Measurements from ENCODE around the gene MT2A. TPM values are rescaled to one million over a fixed set of nuclear protein-coding genes. Genes with fewer than 3 reads are reported as not detected.

Gene MT2A
- total and polyA plus RNA-seq, 2 of the 4 experiments (the other 2 are of a cell fraction): 25.5 to 621 TPM

Other genes with a start within 250 kb of the MT2A start
- 215 and 216 TPM in 2 replicates for gene AMFR, start 183.0 kb upstream of the MT2A start, total RNA-seq (2012; rRNA removed)
- gene AMFR, start 183.0 kb upstream of the MT2A start, polyA plus RNA-seq (2012; rRNA removed): 60.7 and 74.3 TPM in 2 replicates
- gene NUDT21, start 157.3 kb upstream of the MT2A start, total RNA-seq (2012; rRNA removed): 165 and 166 TPM in 2 replicates
- gene NUDT21, start 157.3 kb upstream of the MT2A start, polyA plus RNA-seq (2012; rRNA removed): 52.4 and 60.9 TPM in 2 replicates
- gene OGFOD1, start 157.0 kb upstream of the MT2A start, total RNA-seq (2012; rRNA removed): 102 and 103 TPM in 2 replicates
- 39.2 and 43.5 TPM in 2 replicates for gene OGFOD1, start 157.0 kb upstream of the MT2A start, polyA plus RNA-seq (2012; rRNA removed)
- 18.6 and 31.9 TPM in 2 replicates for gene BBS2, start 88.6 kb upstream of the MT2A start, total RNA-seq (2012; rRNA removed)
- 29.9 and 32.3 TPM in 2 replicates for gene BBS2, start 88.6 kb upstream of the MT2A start, polyA plus RNA-seq (2012; rRNA removed)
- gene MT4, start 43.5 kb upstream of the MT2A start, total RNA-seq (2012; rRNA removed): not detected in 2 replicates
- gene MT4, start 43.5 kb upstream of the MT2A start, polyA plus RNA-seq (2012; rRNA removed): not detected in 2 replicates
- gene MT3, start 19.1 kb upstream of the MT2A start, total RNA-seq (2012; rRNA removed): not detected in 2 replicates
- gene MT3, start 19.1 kb upstream of the MT2A start, polyA plus RNA-seq (2012; rRNA removed): 0.62 and 0.70 TPM in 2 replicates
- 137 and 166 TPM in 2 replicates for gene MT1E, start 17.2 kb downstream of the MT2A start, total RNA-seq (2012; rRNA removed)
- 733 and 821 TPM in 2 replicates for gene MT1E, start 17.2 kb downstream of the MT2A start, polyA plus RNA-seq (2012; rRNA removed)
- gene MT1M, start 24.1 kb downstream of the MT2A start, total RNA-seq (2012; rRNA removed): not detected in 2 replicates
- gene MT1M, start 24.1 kb downstream of the MT2A start, polyA plus RNA-seq (2012; rRNA removed): 0.10 TPM in 1 of 2 replicates, not detected in the other
- 1.9 TPM in 1 of 2 replicates, not detected in the other for gene MT1A, start 30.1 kb downstream of the MT2A start, total RNA-seq (2012; rRNA removed)
- gene MT1A, start 30.1 kb downstream of the MT2A start, polyA plus RNA-seq (2012; rRNA removed): 0.60 and 1.6 TPM in 2 replicates
- gene MT1B, start 43.3 kb downstream of the MT2A start, total RNA-seq (2012; rRNA removed): not detected in 2 replicates
- gene MT1B, start 43.3 kb downstream of the MT2A start, polyA plus RNA-seq (2012; rRNA removed): not detected in 2 replicates
- gene MT1F, start 49.4 kb downstream of the MT2A start, total RNA-seq (2012; rRNA removed): not detected in 2 replicates
- 0.56 and 1.1 TPM in 2 replicates for gene MT1F, start 49.4 kb downstream of the MT2A start, polyA plus RNA-seq (2012; rRNA removed)
- gene MT1G, start 59.5 kb downstream of the MT2A start, total RNA-seq (2012; rRNA removed): not detected in 2 replicates
- 0.48 and 0.56 TPM in 2 replicates for gene MT1G, start 59.5 kb downstream of the MT2A start, polyA plus RNA-seq (2012; rRNA removed)
- gene MT1H, start 61.2 kb downstream of the MT2A start, total RNA-seq (2012; rRNA removed): not detected in 2 replicates
- gene MT1H, start 61.2 kb downstream of the MT2A start, polyA plus RNA-seq (2012; rRNA removed): not detected in 2 replicates
- 5.6 and 37.2 TPM in 2 replicates for gene MT1X, start 73.9 kb downstream of the MT2A start, total RNA-seq (2012; rRNA removed)
- 117 and 170 TPM in 2 replicates for gene MT1X, start 73.9 kb downstream of the MT2A start, polyA plus RNA-seq (2012; rRNA removed)
- 70.3 and 72.6 TPM in 2 replicates for gene NUP93, start 121.5 kb downstream of the MT2A start, total RNA-seq (2012; rRNA removed)
- gene NUP93, start 121.5 kb downstream of the MT2A start, polyA plus RNA-seq (2012; rRNA removed): 54.6 and 55.3 TPM in 2 replicates